Pulmonary artery endothelial cell (primary cell): ENCODE data around the gene SLC35F1. TPM values are rescaled to one million over a fixed set of nuclear protein-coding genes. Genes with fewer than 3 reads are reported as not detected.
"Not testable (repeated sequence)": the region's sequence is repeated elsewhere in the genome, so short reads cannot be mapped to it uniquely, and the experiment has no call there.

Experiments
- DNase-seq: peaks from one replicate; pipeline ENCODE4 v3.0.0-alpha.2; 2011; ENCODE audit warnings: low read depth, low spot score
- total RNA-seq: library from RNA; depleted of rRNA; stranded (reverse); fragments of >200 nt; gene quantifications from 2 replicates; pipeline ENCODE4 v1.2.3, GENCODE V29; 2014

Gene SLC35F1
- total RNA-seq, 1 donor from 2014 or later = not detected

DNA sequence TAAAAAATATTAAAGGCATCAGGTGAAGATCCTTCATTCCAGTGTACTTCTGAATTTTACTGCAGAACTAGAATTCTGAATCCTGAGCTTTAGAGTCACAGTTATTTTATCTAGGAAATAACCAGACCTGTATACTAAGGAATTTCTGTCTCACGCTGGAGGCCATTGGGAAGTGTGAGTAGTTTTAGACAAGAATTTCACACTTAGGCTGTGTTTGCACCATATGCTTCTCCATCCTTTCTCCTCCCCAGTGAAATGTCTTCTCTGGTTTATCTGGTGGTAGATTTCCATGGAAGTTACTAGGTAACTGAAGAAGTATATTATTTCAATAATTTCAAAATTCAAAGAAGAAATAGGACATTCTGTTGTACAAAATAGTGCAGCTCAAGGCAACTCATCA, 83.1 kb downstream of the SLC35F1 start:
- no peak for DNase-seq

DNA sequence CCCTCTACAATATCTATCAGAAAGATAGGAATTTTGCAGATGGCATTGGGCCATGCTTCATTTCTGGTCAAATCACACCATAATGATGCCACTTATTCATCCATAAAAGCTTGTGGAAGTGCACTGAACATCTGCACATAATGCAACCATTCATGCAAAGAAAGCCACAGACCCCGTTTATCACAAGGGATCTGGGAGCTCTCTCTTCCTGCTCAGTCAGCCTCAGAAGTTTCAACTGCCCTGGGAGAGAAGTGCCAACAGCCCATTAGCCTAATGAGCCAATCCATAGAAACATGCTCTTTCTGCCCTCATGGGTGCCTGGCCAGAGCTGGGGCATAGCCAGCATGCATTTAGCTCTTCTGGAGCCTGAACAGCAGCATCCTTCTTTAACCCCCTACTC, 85.8 kb downstream of the SLC35F1 start:
- no peak for DNase-seq

DNA sequence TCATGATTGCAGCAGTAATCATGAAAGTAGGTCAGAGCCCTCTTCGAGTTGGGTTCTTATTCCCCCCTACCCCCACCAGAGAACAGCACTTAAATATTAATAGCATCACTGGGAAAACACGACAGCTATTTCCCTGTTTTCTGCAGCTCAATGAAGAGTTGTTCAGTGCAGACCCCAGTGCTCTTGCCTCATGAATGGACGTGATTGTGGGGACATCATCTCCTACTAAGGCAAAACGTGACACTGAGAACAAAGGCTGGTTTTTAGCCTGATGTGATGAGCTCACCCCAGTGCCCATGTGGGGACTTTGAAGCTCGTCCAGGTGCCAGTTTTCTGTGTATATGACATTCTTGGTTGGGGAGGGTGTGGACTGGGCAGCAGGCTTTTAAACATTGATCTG, 105.9 kb downstream of the SLC35F1 start:
- DNase-seq = no peak

DNA sequence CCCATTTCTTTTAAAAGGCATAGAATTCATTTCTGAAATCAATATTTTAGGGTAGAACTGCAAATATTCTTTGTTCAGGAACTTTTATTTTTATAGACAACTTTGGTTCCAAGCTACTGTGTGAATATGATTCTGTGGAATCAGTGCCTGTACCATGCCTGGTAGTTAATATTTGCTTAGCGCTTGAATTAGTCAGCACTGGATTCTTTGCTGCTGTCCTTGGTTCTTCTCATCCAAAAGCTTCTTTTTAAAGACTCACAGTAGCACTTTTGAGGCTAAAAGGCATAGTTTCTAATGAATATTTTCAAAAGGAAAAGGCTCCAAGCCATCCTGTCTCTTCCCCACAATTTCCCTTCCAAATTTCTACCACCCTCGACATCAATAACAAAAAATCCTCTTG, 109.5 kb downstream of the SLC35F1 start:
- no peak for DNase-seq

DNA sequence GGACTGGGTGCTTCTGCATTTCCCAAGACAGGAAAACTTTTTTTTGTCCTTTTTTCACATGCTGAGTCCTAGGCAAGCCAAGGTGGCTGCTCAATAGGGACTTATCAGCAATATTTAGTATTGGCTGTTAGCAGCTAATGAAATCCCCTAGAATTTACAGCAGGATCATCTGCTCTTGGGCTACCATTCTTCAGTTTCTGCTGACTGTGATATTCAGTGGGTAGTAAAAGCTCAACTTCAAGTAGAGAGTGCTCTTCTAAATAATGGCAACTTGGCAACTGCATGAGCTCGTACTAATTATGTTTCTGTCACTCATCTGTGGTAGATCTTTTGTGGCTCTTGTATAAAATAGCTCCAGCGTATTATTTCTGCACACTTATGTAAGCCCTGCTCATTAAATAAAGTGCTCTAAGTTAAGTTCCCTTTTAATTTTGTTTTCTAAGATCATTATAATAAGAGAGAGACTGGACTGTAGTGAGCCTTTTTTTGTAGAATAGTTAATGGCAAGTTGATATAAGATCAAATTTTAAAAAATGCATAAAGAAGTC, 110.3 kb downstream of the SLC35F1 start:
- DNase-seq = no peak

DNA sequence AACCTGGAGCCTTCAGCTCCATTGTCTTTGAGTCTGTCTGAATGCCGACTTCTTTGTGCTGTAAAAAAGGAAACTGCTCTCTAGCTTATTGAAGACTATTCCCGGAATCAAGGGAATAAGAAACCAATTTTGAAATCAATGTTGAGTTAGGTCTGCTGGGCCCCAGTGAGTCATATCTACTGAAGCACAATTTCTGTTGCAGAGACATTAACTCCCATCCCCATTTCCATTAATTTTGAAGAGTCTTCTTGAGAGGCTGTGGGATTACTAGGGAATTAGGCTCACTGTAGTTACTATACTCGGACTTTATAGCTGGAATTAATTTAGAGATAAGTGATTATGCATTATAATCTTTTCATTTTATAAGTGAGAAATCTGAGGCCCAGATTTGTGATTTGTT, 116.7 kb downstream of the SLC35F1 start:
- no peak for DNase-seq

DNA sequence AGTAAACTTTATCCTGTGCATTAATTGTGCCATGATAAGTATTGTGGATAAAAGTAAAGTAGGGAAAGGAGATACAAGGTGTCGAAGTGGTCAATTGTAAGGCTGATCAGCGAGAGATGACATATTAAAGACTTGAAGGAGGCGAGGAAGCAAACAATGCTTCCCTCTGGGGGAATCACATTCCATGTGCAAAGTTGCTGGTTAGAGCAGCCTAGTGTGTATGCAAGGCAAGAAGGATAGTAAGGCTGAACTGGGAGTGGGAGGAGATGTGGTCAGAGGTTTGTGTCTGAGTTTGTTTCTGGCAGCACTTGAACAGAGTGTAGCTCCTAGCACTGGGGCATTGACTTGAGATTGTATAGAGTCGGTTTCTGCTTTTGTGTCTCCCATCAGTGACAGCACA, 122.9 kb downstream of the SLC35F1 start:
- DNase-seq = no peak

DNA sequence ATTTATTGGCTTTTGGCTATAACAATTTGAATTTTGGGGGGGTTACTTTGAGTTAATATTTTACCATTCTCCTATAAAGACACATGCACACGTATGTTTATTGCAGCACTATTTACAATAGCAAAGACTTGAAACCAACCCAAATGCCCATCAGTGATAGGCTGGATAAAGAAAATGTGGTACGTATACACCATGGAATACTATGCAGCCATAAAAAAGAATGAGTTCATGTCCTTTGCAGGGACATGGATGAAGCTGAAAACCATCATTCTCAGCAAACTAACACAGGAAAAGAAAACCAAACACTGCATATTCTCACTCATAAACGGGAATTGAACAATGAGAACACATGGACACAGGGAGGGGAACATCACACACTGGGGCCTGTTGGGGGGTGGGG, 130.4 kb downstream of the SLC35F1 start:
- DNase-seq = not testable (repeated sequence)

DNA sequence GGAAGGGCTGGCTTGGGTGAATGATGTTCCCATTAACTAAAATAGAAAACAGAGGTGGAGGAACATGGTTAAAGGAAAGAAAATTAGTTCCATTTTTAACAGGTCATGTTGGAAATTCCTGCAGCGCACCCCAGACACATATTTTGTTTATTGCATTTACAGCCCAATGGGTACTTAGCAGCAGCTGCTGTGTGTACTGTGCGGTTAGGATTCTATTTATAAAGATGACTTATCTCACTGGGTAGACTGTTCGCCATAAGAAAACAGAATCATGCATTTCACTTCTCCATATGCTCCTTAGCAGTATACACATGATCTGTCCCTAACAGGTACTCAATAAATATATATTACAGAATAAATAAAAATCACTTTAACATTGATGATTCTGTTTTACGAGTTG, 135.8 kb downstream of the SLC35F1 start:
- no peak for DNase-seq

DNA sequence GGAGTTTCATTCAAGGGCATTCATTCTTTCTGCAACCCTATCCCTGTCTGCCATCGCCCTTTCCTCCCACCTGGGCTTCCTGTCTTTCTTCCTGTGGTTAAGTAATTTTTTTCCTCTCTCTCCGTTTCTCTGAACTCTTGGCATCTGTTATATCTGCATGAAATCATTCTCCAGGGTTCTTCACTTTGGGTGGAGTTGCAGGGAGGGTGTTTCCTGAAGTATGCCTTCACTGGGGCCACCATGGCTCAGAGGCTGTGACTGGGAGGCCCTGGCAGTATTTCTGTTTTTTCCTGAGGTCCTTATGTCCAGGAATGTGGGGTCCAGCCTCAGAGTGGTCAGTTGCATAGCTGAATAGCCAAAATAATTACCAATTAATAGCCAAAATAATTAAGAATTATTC, 137.2 kb downstream of the SLC35F1 start:
- no peak for DNase-seq

DNA sequence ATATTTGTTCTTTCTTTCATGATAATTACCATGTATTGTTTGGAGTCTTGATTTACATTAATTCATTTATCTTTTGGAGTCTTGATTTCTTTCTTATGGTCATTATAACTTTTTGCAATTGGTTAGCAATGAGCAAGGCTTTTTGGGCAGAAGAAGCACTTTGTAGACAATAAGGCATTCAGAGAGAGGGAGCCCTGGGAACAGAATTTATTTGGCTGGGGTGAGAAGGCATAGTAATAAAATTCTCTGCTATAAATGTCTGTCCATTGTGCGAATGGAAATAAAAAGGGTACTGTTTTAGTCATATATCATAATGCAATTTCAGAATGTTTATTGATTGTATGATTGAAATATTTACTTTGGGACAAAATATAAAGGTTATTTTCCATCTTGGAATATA, 147.0 kb downstream of the SLC35F1 start:
- DNase-seq = no peak

DNA sequence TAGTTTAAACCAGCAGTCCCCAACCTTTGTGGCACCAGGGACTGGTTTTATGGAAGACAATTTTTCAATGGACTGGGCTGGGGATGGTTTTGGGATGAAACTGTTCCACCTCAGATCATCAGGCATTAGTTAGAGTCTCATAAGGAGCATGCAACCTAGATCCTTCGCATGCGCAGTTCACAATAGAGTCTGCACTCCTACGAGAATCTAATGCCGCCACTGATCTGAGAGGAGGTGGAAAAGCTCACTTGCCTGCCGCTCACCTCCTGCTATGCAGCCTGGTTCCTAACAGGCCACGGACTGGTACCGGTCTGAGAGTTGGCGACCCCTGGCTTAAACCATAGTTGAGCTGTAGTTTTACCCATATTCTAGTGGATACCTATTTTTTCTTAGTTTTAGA, 154.6 kb downstream of the SLC35F1 start:
- no peak for DNase-seq

DNA sequence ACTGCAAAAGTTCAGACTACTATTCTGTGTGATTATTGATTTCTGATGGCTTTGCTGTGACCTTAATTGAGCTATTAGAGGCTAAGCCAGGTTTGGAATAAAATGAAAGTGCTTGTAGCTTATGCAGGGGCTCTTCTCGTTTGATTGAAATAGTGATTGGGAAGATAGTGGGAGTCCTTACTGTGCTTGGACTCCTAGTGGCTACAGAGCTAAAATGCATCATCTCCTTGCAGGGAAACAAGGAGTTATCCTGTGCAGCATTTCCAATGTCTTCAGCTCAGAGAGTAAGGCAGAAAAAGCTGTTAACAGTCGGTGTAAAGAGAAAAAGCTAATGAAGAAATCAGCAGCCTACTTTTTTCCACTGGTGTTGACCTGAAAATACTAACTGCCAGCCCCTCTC, 173.5 kb downstream of the SLC35F1 start:
- no peak for DNase-seq

DNA sequence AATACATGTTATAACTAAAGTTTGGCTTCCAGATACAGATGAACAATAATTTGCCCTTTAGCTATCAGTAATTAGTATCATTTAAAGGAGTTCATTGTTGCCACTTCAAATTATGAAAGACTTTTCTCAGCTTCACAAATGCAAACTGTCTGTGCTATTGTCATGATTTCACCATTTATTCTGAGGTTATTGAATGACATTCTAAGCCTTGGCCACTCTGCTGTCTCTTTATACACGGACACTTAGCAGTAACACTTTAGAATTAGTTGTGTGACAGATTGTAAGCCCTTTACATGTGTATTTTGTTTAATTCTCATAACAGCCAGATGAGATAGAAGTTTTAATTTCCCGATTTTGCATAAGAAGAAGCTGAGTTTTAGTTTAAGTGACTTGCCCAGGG, 176.6 kb downstream of the SLC35F1 start:
- DNase-seq = no peak

DNA sequence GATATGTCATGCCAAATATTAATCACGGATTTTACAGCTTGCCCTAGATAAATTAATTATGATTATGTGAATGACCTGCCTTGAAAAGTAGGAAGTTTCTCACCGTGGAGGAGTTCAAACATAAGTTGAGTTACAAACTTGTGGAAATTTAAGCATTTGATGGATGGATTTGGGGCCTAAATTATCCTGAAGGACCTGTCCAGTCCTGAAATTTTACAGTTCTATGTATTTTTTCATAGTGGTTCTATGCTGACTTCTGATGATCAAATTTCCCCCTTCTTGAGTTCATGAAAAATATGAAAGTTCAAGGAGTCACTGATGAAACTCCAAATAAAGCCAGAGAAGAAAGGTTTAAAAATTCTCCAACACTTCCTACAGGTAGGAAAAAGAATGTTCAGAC, 178.6 kb downstream of the SLC35F1 start:
- DNase-seq = no peak

DNA sequence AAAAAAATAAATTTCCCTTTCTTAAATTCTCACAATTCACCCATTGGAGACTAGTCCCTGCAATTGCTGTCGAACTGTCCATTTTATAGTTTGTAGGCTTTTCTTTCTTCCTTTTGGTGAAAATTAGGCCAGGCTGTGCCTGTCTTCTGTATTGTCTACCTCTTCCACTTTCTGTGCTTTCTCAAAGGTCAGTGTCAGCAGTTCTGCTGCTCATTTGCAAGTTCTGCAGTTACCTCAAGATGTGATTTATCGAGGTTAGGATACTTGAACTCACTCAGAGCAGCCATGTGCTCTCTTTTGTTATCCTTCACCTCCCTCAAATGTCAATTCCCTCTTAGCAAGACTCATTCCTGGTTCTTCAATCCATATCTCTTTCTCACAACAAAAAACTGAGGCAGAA, 179.1 kb downstream of the SLC35F1 start:
- DNase-seq = no peak

DNA sequence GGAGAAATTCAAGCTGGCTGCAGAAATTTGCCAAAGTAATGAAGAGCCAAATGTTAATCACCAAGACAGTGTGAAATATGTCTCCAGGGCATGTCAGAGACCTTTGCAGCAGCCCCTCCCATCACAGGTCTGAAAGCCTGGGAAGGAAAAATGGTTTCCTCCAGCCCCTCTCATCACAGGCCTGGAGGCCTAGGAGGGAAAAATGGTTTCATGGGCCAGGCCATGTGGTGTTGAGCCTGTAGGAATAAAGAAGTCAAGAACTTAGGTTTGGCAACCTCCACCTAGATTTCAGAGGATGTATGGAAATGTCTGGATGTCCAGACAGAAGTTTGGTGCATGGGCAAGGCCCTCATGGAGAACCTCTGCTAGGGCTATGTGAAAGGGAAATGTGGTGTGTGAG, 185.0 kb downstream of the SLC35F1 start:
- DNase-seq = no peak

DNA sequence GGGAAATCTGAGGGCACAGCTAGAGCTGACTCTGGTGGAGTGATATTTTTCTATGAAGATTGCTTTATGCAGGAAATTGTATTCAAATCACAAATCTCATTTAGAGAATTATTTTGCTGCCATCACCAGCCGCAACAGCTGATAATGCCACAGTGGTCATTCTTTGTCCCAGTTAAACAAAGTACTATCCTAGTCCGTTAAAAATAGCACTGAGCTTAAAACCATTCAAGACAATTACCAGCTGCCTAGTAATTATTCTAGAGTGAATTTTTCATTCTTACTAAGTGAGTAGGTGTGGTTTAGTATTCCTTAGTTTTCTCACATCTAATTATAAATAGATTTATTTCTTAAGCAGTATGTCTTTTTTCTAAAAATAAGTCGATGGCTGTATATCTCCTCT, 190.5 kb downstream of the SLC35F1 start:
- DNase-seq = no peak

DNA sequence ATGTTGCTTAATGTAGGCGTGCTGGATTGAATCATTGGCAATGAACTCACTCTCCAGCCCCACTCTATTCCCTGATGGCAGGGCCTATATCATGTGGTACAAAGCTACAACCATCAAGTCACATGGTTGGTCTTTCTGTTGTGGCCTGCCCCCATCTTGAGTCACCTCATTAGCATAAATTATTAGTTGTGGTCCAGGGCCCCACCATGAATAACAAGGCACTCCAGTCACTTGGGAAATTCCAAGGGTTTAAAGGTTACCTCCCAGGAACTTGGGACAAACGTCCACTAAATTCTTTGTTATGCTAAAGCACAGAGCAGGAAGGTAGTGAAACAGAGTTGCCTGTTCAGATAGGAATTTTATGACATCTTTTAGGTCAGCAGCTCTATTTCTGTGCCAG, 193.7 kb downstream of the SLC35F1 start:
- DNase-seq = no peak

DNA sequence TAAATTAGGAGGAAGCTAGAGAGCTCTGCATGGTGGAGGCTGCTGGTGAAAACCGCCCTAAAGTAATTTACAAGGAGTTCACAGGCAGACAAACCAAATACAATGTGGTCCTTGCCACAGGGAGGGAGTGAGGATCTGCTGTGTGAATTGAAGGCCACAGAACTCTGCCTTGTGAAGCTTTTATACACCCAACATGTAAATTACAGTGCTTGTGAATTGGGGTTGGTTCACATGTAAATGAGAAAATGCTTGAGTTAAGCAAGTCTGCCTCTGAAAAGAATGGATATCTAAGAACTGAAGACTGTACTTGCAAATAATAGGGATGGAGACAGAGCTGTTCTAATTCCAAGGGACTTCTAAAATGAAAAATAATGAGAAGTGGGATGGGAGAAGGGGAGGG, 194.2 kb downstream of the SLC35F1 start:
- DNase-seq = no peak

DNA sequence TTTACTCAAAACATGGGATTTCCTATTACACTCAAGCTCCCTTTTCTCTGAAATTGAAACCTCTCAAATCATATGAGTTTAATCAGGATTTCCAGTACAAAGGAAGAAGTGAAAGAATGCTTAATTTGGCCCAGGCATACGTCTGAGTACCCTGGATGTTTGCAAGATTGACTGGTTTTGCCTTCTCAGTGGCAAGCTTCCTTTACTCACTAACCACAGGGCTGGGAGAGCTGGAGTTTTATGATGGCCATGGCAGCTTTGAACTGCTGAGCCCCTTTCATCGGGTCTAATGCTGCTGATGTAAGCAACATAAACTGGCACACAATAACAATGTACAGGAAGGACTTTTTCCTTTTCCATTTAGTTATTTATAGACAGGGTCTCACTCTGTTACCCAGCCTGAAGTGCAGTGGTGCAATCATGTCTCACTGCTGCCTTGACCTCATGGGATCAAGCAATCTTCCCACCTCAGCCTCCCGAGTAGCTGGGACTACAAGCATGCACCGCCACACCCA, 194.8 kb downstream of the SLC35F1 start:
- no peak for DNase-seq

DNA sequence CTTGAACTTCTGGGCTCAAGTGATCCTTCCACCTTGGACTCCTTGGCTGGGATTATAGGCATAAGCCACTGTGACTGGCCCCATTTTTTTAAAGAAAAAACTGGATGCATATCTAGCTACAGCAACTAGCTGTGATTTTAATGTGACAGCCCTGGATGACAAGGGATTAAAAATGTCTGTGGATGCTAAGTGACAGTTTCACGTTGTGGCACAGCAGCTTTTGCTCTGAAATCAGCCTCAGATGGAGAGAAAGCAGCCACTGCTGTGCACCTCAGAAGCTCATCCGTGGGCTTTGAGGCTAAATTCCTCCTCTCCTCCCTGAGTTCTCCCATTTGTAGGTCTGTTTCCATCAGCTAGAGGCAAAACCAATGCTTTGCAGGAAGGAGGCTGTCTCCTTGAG, 195.3 kb downstream of the SLC35F1 start:
- DNase-seq = no peak

DNA sequence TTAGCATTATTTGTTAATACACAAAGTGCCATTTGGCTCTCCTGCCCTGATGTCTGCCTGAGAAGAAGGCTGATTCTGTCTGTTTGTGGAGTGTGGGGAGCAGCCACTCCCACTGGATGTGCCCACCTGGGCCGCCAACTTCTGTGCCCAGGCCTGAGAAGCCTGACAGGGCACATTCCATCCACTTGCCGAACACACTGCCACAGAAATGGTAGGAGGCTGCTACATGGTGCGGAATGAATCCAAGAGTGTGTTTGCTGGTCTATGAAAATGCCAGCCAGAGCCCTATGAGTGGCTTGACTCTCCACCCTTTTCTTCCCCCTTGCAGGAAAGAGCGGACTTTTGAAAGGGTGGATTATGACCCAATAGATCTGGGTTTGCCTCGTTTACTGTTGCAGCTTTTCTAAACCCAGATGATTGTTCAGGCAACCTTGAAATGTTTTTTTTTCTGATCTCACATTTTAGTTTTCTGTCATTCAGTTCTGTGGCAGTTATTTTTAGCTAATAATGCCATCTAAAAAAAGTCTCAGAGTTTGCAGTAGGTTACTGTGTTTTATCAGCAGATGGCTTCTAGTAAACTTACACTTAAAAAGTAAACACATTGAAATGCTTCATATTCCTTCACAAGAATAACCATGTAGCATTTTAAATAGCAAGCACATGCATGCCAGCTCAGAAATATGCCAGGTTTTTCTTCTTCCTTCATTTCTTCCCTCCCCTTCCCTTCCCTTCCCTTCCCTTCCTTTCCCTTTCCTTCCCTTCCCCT, 196.5 kb downstream of the SLC35F1 start:
- no peak for DNase-seq
